HFFc6 (cell line): ENCODE data around the gene UGT1A7. TPM values are rescaled to one million over a fixed set of nuclear protein-coding genes. Genes with fewer than 3 reads are reported as not detected.

ENCODE experiments used
- DNase-seq: peaks from one replicate; pipeline ENCODE4 v3.0.0-alpha.2; 2018
- H3K27ac Mint-ChIP-seq: 2 replicates; pipeline ENCODE4 v1.8.0; 2020; ENCODE audit warnings: mild to moderate bottlenecking, mixed read lengths
- H3K27me3 Mint-ChIP-seq: 2 replicates; pipeline ENCODE4 v1.8.0; 2021; ENCODE audit warnings: mild to moderate bottlenecking, moderate library complexity, mixed read lengths; ENCODE audit not compliant: insufficient read depth
- H3K36me3 Mint-ChIP-seq: 2 replicates; pipeline ENCODE4 v1.8.0; 2021; ENCODE audit warnings: low read depth, mixed read lengths
- H3K4me1 Mint-ChIP-seq: 2 replicates; pipeline ENCODE4 v1.8.0; 2020; ENCODE audit warnings: low read depth, mixed read lengths
- H3K4me3 Mint-ChIP-seq: 2 replicates; pipeline ENCODE4 v1.8.0; 2020; ENCODE audit warnings: mild to moderate bottlenecking, moderate library complexity, mixed read lengths
- H3K9me3 Mint-ChIP-seq: 2 replicates; pipeline ENCODE4 v1.8.0; 2020; ENCODE audit warnings: mild to moderate bottlenecking, mixed read lengths
- CTCF ChIP-seq: fragments of 200-600 bp; sonication (generic); IDR thresholded peaks from 2 replicates; pipeline ENCODE4 v1.5.0; 2021; ENCODE audit warnings: antibody characterized with exemption, mild to moderate bottlenecking
- total RNA-seq, 6 experiments: library from RNA; stranded (reverse); fragmentation: NEBNext Ultra II Directional; extraction: Animal tissue kit (Norgen Biotek cat#: 25700); gene quantifications; 2 replicates in 1 of 6; 3 replicates in 5 of 6; pipeline ENCODE4 v1.2.3, GENCODE V29; 2021

Gene UGT1A7
- total RNA-seq, 6 experiments from 2014 or later = not detected

GRCh38 chr2:233658610-233659009, 23.1 kb upstream of the UGT1A7 start:
- H3K4me3 Mint-ChIP-seq = no peak overlapping the region
- H3K36me3 Mint-ChIP-seq = no peaks in the 10 kb centered on the region
- H3K27ac Mint-ChIP-seq = no peak overlapping the region
- no peak for TF ChIP-seq CTCF
- no peak for DNase-seq
- no peaks in the 10 kb centered on the region; the same call in 1 of the 2 replicates for H3K27me3 Mint-ChIP-seq
- H3K9me3 Mint-ChIP-seq = peaks cover 7% of the 10 kb centered on the region; the same call in 1 of the 2 replicates
- H3K4me1 Mint-ChIP-seq = no peaks in the 10 kb centered on the region

- Mint-ChIP-seq H3K27ac (no peak overlapping the region), H3K9me3 (peaks cover 15% of the 10 kb centered on the region), H3K4me1 (no peaks in the 10 kb centered on the region), H3K36me3 (no peaks in the 10 kb centered on the region), H3K27me3 (no peaks in the 10 kb centered on the region), H3K4me3 (no peak overlapping the region)
- no peak for TF ChIP-seq CTCF
- DNase-seq = no peak
Observed at GRCh38 chr2:233663911-233664310, 17.8 kb upstream of the UGT1A7 start.

DNA sequence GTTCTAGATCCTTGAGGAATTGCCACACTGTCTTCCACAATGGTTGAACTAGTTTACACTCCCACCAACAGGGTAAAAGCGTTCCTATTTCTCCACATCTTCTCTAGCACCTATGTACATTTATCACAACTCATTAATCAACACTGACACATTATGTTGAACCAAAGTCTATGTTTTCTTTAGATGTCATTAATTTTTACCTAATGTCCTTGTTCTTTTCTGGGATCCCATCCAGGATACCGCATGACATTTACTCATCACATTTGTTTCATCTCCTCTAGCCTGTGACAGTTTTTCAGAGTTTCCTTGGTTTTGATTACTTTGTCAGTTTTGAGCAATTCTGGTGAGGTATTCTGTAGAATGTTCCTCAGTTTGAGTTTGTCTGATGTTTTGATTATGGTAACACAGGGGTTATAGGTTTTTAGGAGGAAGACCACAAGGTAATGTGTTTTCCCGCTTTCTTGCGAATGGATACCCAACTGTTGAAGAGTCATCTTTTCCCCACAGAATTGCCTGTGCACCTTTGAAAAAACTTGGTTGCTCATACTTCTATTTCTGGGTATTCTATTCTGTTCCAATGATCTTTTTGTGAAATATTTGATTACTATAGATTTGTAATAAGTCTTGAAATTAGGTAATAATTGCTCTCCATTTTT, 13.0 kb upstream of the UGT1A7 start:
- H3K27ac Mint-ChIP-seq = no peak overlapping the region
- DNase-seq = no peak
- no peaks in the 10 kb centered on the region for H3K36me3 Mint-ChIP-seq
- TF ChIP-seq CTCF = no peak
- H3K27me3 Mint-ChIP-seq = no peaks in the 10 kb centered on the region
- H3K4me1 Mint-ChIP-seq = no peaks in the 10 kb centered on the region
- no peak overlapping the region for H3K4me3 Mint-ChIP-seq
- peaks cover 9% of the 10 kb centered on the region for H3K9me3 Mint-ChIP-seq

DNA sequence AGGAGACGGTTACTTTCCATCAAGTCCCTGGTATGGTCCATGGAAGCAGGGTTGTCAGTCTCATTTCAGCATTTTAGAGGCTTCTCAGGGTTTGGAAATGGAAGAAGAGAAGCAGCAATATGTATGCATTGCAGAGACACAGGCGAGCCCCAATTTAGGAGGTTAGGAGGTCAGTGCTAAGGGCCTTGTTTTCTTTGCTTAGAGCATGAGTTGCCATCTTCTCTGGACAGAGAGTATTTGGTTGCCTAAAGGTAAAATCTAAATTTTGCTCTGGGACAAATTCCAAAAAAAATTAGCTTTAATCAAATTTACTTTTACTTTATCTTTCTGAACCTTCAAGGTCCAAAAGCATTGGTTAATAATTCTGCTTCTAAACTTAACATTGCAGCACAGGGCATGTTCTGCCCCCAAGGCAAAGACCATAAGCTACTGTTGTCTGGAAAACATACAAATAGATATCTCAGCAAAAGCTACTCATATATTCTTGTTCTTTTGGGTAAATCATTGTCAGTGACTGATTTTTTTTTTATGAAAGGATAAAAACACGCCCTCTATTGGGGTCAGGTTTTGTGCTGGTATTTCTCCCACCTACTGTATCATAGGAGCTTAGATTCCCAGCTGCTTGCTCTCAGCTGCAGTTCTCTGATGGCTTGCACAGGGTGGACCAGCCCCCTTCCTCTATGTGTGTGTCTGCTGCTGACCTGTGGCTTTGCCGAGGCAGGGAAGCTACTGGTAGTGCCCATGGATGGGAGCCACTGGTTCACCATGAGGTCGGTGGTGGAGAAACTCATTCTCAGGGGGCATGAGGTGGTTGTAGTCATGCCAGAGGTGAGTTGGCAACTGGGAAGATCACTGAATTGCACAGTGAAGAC, 10.2 kb upstream of the UGT1A7 start, which contains the start of gene UGT1A9:
UGT1A9 (plus strand) TSS at position 609 of the 872 bp plus-strand sequence; CDS start at position 646, 37 bp downstream.
- no peak for DNase-seq
- H3K9me3 Mint-ChIP-seq = peaks cover 9% of the 10 kb centered on the region; the same call in 1 of the 2 replicates
- H3K27ac Mint-ChIP-seq = no peak within 1 kb of the TSS
- no peak within 1 kb of the TSS for H3K4me3 Mint-ChIP-seq
- H3K36me3 Mint-ChIP-seq = no peaks in the 10 kb centered on the region
- no peaks in the 10 kb centered on the region for H3K27me3 Mint-ChIP-seq
- TF ChIP-seq CTCF = no peak
- H3K4me1 Mint-ChIP-seq = no peaks in the 10 kb centered on the region

DNA sequence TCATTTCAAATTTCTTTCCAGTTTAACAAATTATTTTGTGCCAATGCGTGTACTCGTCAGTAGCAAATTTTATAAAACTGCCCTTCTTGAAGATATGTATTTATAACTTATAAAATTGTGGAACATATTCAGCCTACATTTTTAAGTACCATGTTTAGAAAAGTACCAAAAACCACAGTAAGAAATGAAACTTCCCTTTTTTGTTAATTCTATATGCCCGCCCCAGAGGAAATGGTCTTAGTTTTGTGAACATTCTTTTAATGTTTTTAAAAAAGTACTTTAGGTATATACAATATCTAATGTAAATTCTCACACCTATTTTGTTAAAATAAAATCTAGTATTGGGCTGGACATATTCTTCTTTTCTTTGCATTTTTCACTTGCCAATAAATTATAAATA, 8.8 kb upstream of the UGT1A7 start:
- no peak for DNase-seq
- TF ChIP-seq CTCF = no peak
- Mint-ChIP-seq H3K27me3 (no peaks in the 10 kb centered on the region), H3K27ac (no peak overlapping the region), H3K4me3 (no peak overlapping the region), H3K4me1 (no peaks in the 10 kb centered on the region), H3K9me3 (peaks cover 9% of the 10 kb centered on the region; the same call in 1 of the 2 replicates), H3K36me3 (no peaks in the 10 kb centered on the region)
